Measurements from ENCODE around the gene LRMDA.

The LRMDA gene

DNA sequence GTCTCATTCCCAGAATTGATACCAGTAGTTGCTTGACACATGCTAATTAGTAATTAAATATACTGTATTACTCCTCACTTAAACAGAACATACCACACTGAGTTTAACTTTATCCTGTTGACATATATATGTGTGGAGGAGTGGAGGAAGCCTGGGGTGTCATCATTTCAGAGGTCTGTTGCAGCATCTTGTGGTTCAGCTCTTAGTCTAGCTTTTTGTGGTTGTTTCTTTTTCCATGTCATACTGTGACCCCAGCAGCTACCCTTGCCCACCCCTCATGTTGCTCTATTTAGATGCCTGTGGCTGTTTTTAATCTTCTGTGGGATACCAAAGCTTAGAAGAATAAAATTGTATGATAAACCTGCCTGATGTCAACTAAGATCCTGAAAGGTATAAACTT, 875.4 kb downstream of the LRMDA start:
- TF ChIP-seq, protein P1, sequence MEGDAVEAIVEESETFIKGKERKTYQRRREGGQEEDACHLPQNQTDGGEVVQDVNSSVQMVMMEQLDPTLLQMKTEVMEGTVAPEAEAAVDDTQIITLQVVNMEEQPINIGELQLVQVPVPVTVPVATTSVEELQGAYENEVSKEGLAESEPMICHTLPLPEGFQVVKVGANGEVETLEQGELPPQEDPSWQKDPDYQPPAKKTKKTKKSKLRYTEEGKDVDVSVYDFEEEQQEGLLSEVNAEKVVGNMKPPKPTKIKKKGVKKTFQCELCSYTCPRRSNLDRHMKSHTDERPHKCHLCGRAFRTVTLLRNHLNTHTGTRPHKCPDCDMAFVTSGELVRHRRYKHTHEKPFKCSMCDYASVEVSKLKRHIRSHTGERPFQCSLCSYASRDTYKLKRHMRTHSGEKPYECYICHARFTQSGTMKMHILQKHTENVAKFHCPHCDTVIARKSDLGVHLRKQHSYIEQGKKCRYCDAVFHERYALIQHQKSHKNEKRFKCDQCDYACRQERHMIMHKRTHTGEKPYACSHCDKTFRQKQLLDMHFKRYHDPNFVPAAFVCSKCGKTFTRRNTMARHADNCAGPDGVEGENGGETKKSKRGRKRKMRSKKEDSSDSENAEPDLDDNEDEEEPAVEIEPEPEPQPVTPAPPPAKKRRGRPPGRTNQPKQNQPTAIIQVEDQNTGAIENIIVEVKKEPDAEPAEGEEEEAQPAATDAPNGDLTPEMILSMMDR (IDR thresholded peaks at IDR 0.05; ENCODE audit: low read depth, low read length): no peak
- DNase-seq (ENCODE audit: extremely low read depth, low read depth): no peak

DNA sequence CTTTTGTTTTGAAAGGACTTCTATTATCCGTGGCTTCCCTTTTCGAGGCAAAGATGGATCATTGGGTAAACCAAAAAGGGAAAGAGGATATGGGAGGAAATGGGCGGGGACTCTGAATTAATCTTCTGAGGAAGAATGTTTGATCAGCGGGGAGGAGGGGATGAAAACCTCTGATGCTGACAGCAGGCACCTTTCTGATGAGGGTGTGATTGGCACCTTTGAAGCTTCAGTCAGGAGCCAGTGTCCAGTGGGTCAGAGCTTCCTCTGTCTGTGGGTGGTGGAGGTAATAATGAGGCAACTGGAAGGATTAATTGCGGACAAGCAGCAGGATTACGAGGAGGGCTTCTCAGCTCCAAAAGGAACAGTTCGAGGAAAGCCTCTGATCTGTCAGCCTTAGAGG, 877.6 kb downstream of the LRMDA start:
- TF ChIP-seq, protein P1 (IDR thresholded peaks at IDR 0.05; ENCODE audit: low read depth, low read length): no peak
- DNase-seq (ENCODE audit: extremely low read depth, low read depth): no peak

DNA sequence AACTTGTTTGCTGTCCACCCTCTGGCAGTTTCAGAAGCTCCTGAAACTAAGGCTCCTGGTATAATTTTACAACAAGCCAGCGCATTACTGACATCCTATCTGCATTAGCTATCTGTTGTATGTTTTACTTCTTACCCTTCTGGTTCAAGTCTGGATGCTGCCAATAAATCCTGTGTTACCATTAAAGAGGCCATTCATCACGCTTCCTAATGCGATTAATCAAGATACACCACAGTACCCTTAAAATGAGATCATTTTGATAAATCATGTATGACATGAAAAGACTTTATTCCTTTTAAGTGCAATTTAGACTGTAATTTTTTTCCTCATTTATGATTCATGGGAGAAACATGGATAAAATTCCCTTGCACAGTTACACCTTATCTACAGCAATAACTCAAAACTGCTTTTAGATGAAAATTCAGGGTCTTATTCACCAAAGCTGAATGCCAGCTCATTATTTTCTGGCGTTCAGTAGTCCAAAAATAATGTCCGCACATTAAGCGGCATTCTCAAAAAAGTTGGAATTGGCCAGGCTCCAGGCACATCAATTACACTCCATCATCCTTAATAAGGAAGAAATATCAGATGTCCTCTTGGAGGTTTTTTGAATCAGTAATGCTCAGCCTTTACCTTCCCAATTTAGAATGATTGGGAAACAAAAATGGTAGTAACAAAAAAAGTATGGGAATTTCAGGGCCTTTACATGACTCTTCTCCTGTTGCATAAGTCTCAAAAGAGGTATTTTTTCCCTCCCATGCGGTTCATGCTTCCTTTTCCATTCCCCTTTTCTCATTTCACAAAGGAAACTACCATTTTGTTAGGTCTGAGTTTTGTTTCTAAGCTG, 878.5 kb downstream of the LRMDA start:
- no peak for DNase-seq (ENCODE audit: extremely low read depth, low read depth)
- TF ChIP-seq, protein P1 (IDR thresholded peaks at IDR 0.05; ENCODE audit: low read depth, low read length): no peak

DNA sequence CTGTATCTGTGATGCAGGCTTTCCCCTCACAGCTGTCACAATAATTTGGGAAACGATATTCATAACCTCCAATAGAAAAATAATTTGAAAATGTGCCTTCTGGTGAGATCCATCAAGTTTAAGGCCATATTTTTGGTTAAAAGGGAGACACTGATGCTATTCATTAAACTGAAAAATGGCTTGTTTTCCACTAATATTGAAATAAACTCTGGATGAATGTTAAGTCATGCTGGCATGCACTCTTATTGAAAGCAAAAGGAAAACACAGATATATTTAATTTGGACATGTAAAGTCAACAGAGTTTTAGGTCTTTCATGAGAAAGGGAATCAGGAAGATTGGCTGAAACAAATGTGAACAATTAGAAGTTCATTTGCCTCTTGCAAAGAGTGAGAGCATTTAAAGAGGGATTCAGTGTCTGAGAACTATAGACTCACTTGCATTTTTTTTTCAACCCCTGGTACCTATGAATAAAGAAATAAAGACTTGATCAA, 879.2 kb downstream of the LRMDA start:
- TF ChIP-seq, protein P1 (IDR thresholded peaks at IDR 0.05; ENCODE audit: low read depth, low read length): no peak
- DNase-seq (ENCODE audit: extremely low read depth, low read depth): no peak

DNA sequence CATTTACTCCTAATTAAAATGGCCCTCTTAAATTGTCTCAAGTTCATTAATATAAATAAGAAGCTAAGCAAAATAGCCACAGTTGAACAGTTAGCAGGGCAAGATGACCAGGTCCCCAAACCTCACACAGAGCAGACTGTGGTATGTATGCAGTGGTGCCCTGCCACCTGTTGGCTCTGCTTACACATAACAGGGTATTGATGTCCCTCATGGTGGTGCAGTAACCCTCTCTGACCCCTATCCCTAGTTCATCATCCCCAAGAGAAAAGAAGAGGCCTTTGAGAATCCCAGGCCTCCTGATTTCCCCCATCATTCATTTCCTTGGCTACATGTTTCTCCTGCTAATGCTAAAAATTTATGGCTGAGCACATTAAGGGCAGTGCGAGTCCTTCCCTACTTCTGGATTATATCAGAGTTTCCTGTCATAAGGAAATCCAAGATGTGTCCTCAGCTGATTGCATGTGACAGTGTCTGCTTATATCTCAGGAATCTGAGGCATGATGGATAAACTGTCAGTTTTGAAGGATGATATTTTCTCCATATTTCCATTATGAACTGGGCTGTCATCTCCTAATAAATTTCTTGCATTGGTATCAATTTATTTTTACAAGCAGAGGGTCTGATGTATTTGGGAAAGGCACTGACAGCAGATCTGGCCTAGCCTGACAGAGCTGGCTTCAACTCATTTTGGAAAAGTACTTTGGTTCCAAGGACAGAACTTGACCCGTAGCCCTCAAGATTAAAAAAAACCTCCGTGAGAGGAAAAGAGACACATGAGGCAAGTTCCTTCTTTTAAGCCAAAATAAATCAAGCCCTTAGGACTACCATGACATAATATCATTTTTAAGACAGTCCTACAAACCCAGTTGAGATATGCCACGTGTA, 880.6 kb downstream of the LRMDA start:
- TF ChIP-seq, protein P1 (IDR thresholded peaks at IDR 0.05; ENCODE audit: low read depth, low read length): peak; percentile 28
- DNase-seq (ENCODE audit: extremely low read depth, low read depth): no peak

DNA sequence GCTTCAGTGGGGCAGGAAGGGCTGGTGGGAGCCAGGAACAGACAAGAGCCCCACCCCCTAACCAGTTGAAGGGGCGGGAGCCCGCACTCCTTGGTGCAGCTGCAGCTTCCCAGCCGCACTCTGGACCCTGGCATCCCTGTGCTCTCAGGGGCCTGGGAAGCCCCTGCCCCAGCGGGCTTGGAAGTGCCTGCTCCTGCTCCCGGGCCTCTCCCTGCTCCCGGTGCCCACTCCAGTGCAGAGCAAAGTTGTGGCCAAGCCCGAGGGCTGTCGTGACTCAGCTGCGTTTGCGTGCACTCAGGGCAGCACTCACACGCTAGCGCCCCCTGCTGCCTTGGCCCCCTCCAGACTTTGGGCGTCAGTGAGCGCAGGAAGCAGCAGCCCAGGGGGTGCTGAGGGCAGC, 883.8 kb downstream of the LRMDA start:
- TF ChIP-seq, protein P1 (IDR thresholded peaks at IDR 0.05; ENCODE audit: low read depth, low read length): no peak
- DNase-seq (ENCODE audit: extremely low read depth, low read depth): no peak

DNA sequence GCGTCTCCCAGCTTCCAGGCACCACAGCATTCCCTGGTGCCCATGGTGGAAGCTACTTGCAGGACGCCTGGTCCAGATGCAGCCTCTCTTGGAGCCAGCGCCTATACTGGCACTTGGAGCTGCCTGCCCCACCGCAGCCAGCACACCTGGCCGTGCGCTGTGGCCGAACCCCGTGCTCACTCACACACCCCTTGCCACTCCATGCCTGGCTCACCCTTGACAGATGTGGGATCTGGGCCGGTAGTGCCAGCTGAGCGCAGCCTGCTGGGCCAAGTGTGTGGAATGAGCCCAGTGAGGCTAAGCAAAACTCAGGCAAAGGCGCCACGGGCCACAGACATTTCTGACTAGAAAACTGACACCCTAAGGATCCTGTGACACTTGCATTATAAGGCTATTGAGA, 884.8 kb downstream of the LRMDA start:
- DNase-seq (ENCODE audit: extremely low read depth, low read depth): no peak
- TF ChIP-seq, protein P1 (IDR thresholded peaks at IDR 0.05; ENCODE audit: low read depth, low read length): no peak

All from AG09319 (cell line).